Body of pancreas (tissue), 4 donors: ENCODE data around the gene MCTP1.

Experiments used
- CTCF ChIP-seq, 7 experiments: fragments of 450-650 bp in 4 of 7; fragments of 200-600 bp in 3 of 7; sonication (generic) in 3 of 7; IDR thresholded peaks; one replicate each; pipeline ENCODE4 v1.5.1; 2016 to 2019; ENCODE audit warnings: antibody characterized with exemption in 7 of 7
- POLR2A ChIP-seq, 3 donors: fragments of 450-650 bp; IDR thresholded peaks; one replicate each; pipeline ENCODE4 v1.6.1; 2016; ENCODE audit warnings: antibody characterized with exemption in 3 of 3, mild to moderate bottlenecking in 2 of 3

- TF ChIP-seq CTCF (IDR thresholded peaks at IDR 0.05) (no peak), POLR2A (IDR thresholded peaks at IDR 0.05) (no peak)
Measured at GRCh38 chr5:94670726-94671125, 614.2 kb downstream of the MCTP1 start.
